ENCODE results near the gene RGS6.

DNA sequence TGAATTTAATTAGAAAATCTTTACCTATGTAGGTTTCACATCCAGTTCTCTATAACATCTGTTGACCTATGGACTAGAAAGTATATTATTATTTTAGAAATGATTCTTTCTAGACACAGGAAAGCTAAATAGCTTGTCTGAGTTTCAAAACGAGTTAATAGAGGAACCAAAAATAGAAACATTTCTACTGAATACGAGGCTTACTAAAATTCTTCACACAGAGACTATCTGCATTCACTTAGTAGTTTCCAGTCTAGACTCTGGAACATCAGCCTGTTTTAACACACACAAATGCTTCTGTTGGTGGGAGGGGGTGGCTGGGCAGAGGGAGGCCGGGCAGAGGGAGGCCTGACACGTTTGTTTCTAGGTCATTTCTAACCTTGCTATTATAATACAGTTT lies 29.7 kb downstream of the RGS6 start:
- TF ChIP-seq, protein P1, sequence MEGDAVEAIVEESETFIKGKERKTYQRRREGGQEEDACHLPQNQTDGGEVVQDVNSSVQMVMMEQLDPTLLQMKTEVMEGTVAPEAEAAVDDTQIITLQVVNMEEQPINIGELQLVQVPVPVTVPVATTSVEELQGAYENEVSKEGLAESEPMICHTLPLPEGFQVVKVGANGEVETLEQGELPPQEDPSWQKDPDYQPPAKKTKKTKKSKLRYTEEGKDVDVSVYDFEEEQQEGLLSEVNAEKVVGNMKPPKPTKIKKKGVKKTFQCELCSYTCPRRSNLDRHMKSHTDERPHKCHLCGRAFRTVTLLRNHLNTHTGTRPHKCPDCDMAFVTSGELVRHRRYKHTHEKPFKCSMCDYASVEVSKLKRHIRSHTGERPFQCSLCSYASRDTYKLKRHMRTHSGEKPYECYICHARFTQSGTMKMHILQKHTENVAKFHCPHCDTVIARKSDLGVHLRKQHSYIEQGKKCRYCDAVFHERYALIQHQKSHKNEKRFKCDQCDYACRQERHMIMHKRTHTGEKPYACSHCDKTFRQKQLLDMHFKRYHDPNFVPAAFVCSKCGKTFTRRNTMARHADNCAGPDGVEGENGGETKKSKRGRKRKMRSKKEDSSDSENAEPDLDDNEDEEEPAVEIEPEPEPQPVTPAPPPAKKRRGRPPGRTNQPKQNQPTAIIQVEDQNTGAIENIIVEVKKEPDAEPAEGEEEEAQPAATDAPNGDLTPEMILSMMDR (IDR thresholded peaks at IDR 0.05; ENCODE audit: insufficient read depth, low read depth, low read length), result no peak
- TF ChIP-seq EZH2 (IDR thresholded peaks at IDR 0.05; ENCODE audit: insufficient read depth, low read length), result no peak

Data from astrocyte (in vitro differentiated cells and primary cell).